BLaER1 treated with 17β-estradiol and CSF1 and Interleukin-3, amounts not matched to agents 10 nM and 100 nM (cell line): ENCODE results near the gene PRAF2.
A peak's percentile ranks its signal among the peaks of the same experiment; 100 is the strongest.

Experiments used
- H3K27ac ChIP-seq, 11 experiments: shearing (Covaris generic); formaldehyde crosslinking; 2 replicates each; pipeline ENCODE4 v1.8.1; 2022
- H3K27me3 ChIP-seq, 11 experiments: shearing (Covaris generic); formaldehyde crosslinking; 2 replicates each; pipeline ENCODE4 v1.8.1; 2022
- H3K36me3 ChIP-seq, 11 experiments: shearing (Covaris generic); formaldehyde crosslinking; 2 replicates each; pipeline ENCODE4 v1.8.1; 2022
- H3K4me1 ChIP-seq, 10 experiments: shearing (Covaris generic); formaldehyde crosslinking; 2 replicates each; pipeline ENCODE4 v1.8.1; 2022
- H3K4me2 ChIP-seq, 11 experiments: shearing (Covaris generic); formaldehyde crosslinking; 2 replicates each; pipeline ENCODE4 v1.8.1; 2022
- H3K4me3 ChIP-seq, 10 experiments: shearing (Covaris generic); formaldehyde crosslinking; 2 replicates each; pipeline ENCODE4 v1.8.1; 2022
- H3K9ac ChIP-seq, 11 experiments: shearing (Covaris generic); formaldehyde crosslinking; 2 replicates each; pipeline ENCODE4 v1.8.1; 2022
- H3K9me3 ChIP-seq, 11 experiments: shearing (Covaris generic); formaldehyde crosslinking; replicated peaks in 1 of 11; 2 replicates each; pipeline ENCODE4 v1.8.1; 2022
- H4K20me1 ChIP-seq, 11 experiments: shearing (Covaris generic); formaldehyde crosslinking; 2 replicates each; pipeline ENCODE4 v1.8.1; 2022
- Cebpa-rat ChIP-seq, 11 experiments: shearing (Covaris generic); IDR thresholded peaks; 2 replicates each; pipeline ENCODE4 v1.8.1; 2022

PRAF2 gene

GRCh38 chrX:49073601-49074575, at the start of gene PRAF2:
Gene PRAF2 (minus strand): TSS chrX:49074002. CDS start chrX:49073987, 15 bp downstream.
- peak within 1 kb of the TSS; percentile 30 to 81 (median 76); a peak in 21 of 22 replicates for H3K9ac ChIP-seq
- peaks cover 0 to 17% (median 0%) of the 10 kb centered on the region in 11 experiments; a peak in 4 of 22 replicates for H3K9me3 ChIP-seq
- H3K4me1 ChIP-seq, result peaks cover 16 to 26% (median 21%) of the 10 kb centered on the region in 10 experiments; a peak in 19 of 20 replicates
- H4K20me1 ChIP-seq, result peaks cover 0 to 16% (median 0%) of the 10 kb centered on the region in 11 experiments; a peak in 6 of 22 replicates
- H3K4me2 ChIP-seq, result peak within 1 kb of the TSS; percentile 67 to 87 (median 79)
- H3K4me3 ChIP-seq, result peak within 1 kb of the TSS; percentile 62 to 77 (median 74)
- peaks cover 0 to 52% (median 24%) of the 10 kb centered on the region in 11 experiments; a peak in 16 of 22 replicates for H3K27me3 ChIP-seq
- H3K27ac ChIP-seq, result peak within 1 kb of the TSS in 10 of 11 experiments; percentile 27 to 76 (median 70); a peak in 20 of 22 replicates
- TF ChIP-seq Cebpa-rat (IDR thresholded peaks at IDR 0.05), result peak in 2 of 11 experiments; percentile 10 to 54; a peak in 1 of 22 replicates
- H3K36me3 ChIP-seq, result peaks cover 0 to 19% (median 6%) of the 10 kb centered on the region in 11 experiments; a peak in 6 of 22 replicates

- Histone ChIP-seq H3K4me3 (peak overlapping the region; percentile 62 to 82 (median 74)), H3K9me3 (peaks cover 0 to 12% (median 0%) of the 10 kb centered on the region in 11 experiments; a peak in 2 of 22 replicates), H3K36me3 (peaks cover 14 to 46% (median 22%) of the 10 kb centered on the region in 11 experiments; a peak in 20 of 22 replicates), H3K4me1 (peaks cover 6 to 22% (median 12%) of the 10 kb centered on the region in 10 experiments; a peak in 18 of 20 replicates), H3K9ac (peak overlapping the region; percentile 76 to 88 (median 85)), H4K20me1 (peaks cover 0 to 10% (median 0%) of the 10 kb centered on the region in 11 experiments; a peak in 2 of 22 replicates), H3K27ac (peak overlapping the region in 8 of 11 experiments; percentile 66 to 83 (median 78); a peak in 12 of 22 replicates), H3K27me3 (peaks cover 5 to 41% (median 24%) of the 10 kb centered on the region in 11 experiments; a peak in 17 of 22 replicates), H3K4me2 (peak overlapping the region; percentile 74 to 88 (median 84))
- no peak for TF ChIP-seq Cebpa-rat (IDR thresholded peaks at IDR 0.05)
These were observed 48.7 kb upstream of the PRAF2 start for GRCh38 chrX:49122499-49122898.

GRCh38 chrX:49120091-49120490, 46.3 kb upstream of the PRAF2 start:
- Histone ChIP-seq H3K36me3 (peaks cover 31 to 70% (median 44%) of the 10 kb centered on the region in 11 experiments), H3K9ac (no peak overlapping the region), H3K4me3 (no peak overlapping the region), H3K4me2 (no peak overlapping the region), H3K9me3 (peaks cover 0 to 12% (median 0%) of the 10 kb centered on the region in 11 experiments; a peak in 2 of 22 replicates), H4K20me1 (peaks cover 0 to 10% (median 0%) of the 10 kb centered on the region in 11 experiments; a peak in 2 of 22 replicates), H3K4me1 (peaks cover 6 to 27% (median 12%) of the 10 kb centered on the region in 10 experiments; a peak in 18 of 20 replicates), H3K27ac (no peak overlapping the region), H3K27me3 (peaks cover 5 to 45% (median 25%) of the 10 kb centered on the region in 11 experiments; a peak in 18 of 22 replicates)
- no peak for TF ChIP-seq Cebpa-rat (IDR thresholded peaks at IDR 0.05)

DNA sequence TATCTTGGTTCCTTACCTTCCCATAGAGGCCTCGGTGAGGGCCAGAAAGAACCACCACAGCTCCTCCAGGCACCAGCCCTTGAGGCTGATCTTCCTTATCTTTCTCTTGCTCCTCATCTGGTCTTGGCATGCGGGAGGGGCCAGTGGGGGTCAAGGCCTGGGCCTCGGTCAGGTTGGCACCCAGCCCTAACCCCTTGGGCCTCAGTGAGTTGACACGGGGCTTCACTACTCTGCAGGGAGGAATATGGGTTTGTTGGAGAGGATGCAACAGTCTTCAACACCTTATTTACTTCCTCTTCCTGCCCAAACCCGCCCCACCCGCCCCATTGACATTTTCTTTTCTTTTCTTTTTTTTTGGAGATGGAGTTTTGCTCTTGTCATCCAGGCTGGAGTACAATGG, 43.8 kb upstream of the PRAF2 start:
- Histone ChIP-seq H3K9ac (no peak overlapping the region; a peak in 2 of 22 replicates), H4K20me1 (peaks cover 0 to 5% (median 0%) of the 10 kb centered on the region in 11 experiments; a peak in 6 of 22 replicates), H3K27ac (peak overlapping the region in 2 of 11 experiments; percentile 5 to 39; a peak in 2 of 22 replicates), H3K9me3 (no peaks in the 10 kb centered on the region), H3K36me3 (peaks cover 41 to 95% (median 64%) of the 10 kb centered on the region in 11 experiments), H3K27me3 (peaks cover 18 to 54% (median 34%) of the 10 kb centered on the region in 11 experiments; a peak in 21 of 22 replicates), H3K4me1 (peaks cover 5 to 25% (median 7%) of the 10 kb centered on the region in 10 experiments; a peak in 18 of 20 replicates), H3K4me2 (no peak overlapping the region; a peak in 1 of 22 replicates), H3K4me3 (no peak overlapping the region)
- TF ChIP-seq Cebpa-rat (IDR thresholded peaks at IDR 0.05), result no peak

- Histone ChIP-seq H3K36me3 (peaks cover 50 to 97% (median 72%) of the 10 kb centered on the region in 11 experiments), H3K4me2 (no peak overlapping the region), H3K4me3 (no peak overlapping the region), H3K4me1 (peaks cover 0 to 17% (median 0%) of the 10 kb centered on the region in 10 experiments; a peak in 5 of 20 replicates), H3K9ac (no peak overlapping the region), H3K27ac (no peak overlapping the region), H3K9me3 (no peaks in the 10 kb centered on the region), H3K27me3 (peaks cover 22 to 54% (median 35%) of the 10 kb centered on the region in 11 experiments), H4K20me1 (peaks cover 0 to 9% (median 0%) of the 10 kb centered on the region in 11 experiments; a peak in 6 of 22 replicates)
- TF ChIP-seq Cebpa-rat (IDR thresholded peaks at IDR 0.05), result no peak
These were observed 42.9 kb upstream of the PRAF2 start for GRCh38 chrX:49116716-49117115.

- Histone ChIP-seq H3K9me3 (no peaks in the 10 kb centered on the region), H3K4me2 (no peak overlapping the region)
- TF ChIP-seq Cebpa-rat (IDR thresholded peaks at IDR 0.05), result no peak
These were observed 42.3 kb upstream of the PRAF2 start for GRCh38 chrX:49116076-49116475.

GRCh38 chrX:49111791-49112190, 38.0 kb upstream of the PRAF2 start:
- Histone ChIP-seq H3K9me3 (no peaks in the 10 kb centered on the region), H3K9ac (no peak overlapping the region), H3K4me1 (no peaks in the 10 kb centered on the region), H4K20me1 (peaks cover 0 to 10% (median 0%) of the 10 kb centered on the region in 11 experiments; a peak in 5 of 22 replicates), H3K36me3 (peaks cover 35 to 70% (median 54%) of the 10 kb centered on the region in 11 experiments), H3K4me3 (no peak overlapping the region), H3K4me2 (no peak overlapping the region), H3K27me3 (peaks cover 24 to 52% (median 43%) of the 10 kb centered on the region in 11 experiments), H3K27ac (no peak overlapping the region)
- TF ChIP-seq Cebpa-rat (IDR thresholded peaks at IDR 0.05), result no peak

More at GRCh38 chrX:49116076-49116475, 42.3 kb upstream of the PRAF2 start:
- H3K4me3 ChIP-seq, result no peak overlapping the region
- no peak overlapping the region for H3K9ac ChIP-seq
- H3K27me3 ChIP-seq, result peaks cover 24 to 52% (median 35%) of the 10 kb centered on the region in 11 experiments
- peaks cover 0 to 9% (median 0%) of the 10 kb centered on the region in 11 experiments; a peak in 5 of 22 replicates for H4K20me1 ChIP-seq
- peaks cover 54 to 96% (median 66%) of the 10 kb centered on the region in 11 experiments for H3K36me3 ChIP-seq
- H3K4me1 ChIP-seq, result peaks cover 0 to 13% (median 0%) of the 10 kb centered on the region in 10 experiments; a peak in 3 of 20 replicates
- no peak overlapping the region for H3K27ac ChIP-seq

DNA sequence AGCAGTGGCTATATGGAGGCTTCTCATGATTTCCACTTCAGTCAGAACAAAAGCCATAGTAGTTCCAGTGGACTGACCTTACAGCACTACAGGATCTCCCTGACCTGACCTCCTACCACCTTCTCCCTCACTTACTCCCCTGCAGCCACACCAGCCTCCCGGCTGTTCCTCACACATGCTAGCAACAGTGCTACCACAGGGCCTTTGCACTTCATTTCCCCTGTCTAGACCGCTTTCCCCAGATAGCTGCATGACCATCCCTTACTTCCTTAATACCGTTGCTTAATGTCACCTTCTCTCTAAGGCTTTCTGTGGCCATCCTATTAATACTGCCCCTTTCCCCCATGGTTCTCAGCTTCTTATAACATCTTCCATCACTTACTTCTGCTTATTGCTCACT, 36.6 kb upstream of the PRAF2 start:
- no peak overlapping the region for H3K9ac ChIP-seq
- H3K27me3 ChIP-seq, result peaks cover 24 to 63% (median 43%) of the 10 kb centered on the region in 11 experiments
- no peaks in the 10 kb centered on the region for H3K4me1 ChIP-seq
- no peak for TF ChIP-seq Cebpa-rat (IDR thresholded peaks at IDR 0.05)
- H3K27ac ChIP-seq, result no peak overlapping the region
- H4K20me1 ChIP-seq, result peaks cover 0 to 10% (median 0%) of the 10 kb centered on the region in 11 experiments; a peak in 6 of 22 replicates
- no peak overlapping the region for H3K4me2 ChIP-seq
- no peak overlapping the region for H3K4me3 ChIP-seq
- no peaks in the 10 kb centered on the region for H3K9me3 ChIP-seq
- peaks cover 23 to 63% (median 40%) of the 10 kb centered on the region in 11 experiments for H3K36me3 ChIP-seq
